GM23338 (cell line): ENCODE results near the gene ANKRD44. TPM values are rescaled to one million over a fixed set of nuclear protein-coding genes. Genes with fewer than 3 reads are reported as not detected.

ENCODE experiments used
- ATAC-seq: fragments of 200-7000 bp; cut with Tn5 transposase; 3 replicates; pipeline ENCODE4 v1.9.1; 2020
- DNase-seq: peaks from one replicate; pipeline ENCODE4 v3.0.0-alpha.2; 2015; ENCODE audit warnings: low spot score
- H2AFZ ChIP-seq: fragments of 200-600 bp; sonication (generic); 2 replicates; pipeline ENCODE4 v1.8.0; 2016; ENCODE audit warnings: antibody characterized with exemption, mild to moderate bottlenecking, moderate library complexity
- H3F3A ChIP-seq: fragments of 200-600 bp; sonication (generic); replicated peaks from 2 replicates; pipeline ENCODE4 v1.8.0; 2017; ENCODE audit warnings: antibody characterized with exemption, mixed run types, low read depth
- H3K27ac ChIP-seq: fragments of 200-600 bp; sonication (generic); 2 replicates; pipeline ENCODE4 v1.6.1; 2016; ENCODE audit warnings: low read depth
- H3K27me3 ChIP-seq: fragments of 200-600 bp; sonication (generic); 2 replicates; pipeline ENCODE4 v1.8.0; 2016; ENCODE audit warnings: mild to moderate bottlenecking, mixed run types, moderate library complexity; ENCODE audit not compliant: insufficient read depth
- H3K36me3 ChIP-seq: fragments of 200-600 bp; sonication (generic); 2 replicates; pipeline ENCODE4 v1.8.0; 2016; ENCODE audit warnings: mild to moderate bottlenecking; ENCODE audit not compliant: insufficient read depth
- H3K4me1 ChIP-seq: fragments of 200-600 bp; sonication (generic); 2 replicates; pipeline ENCODE4 v1.8.0; 2016; ENCODE audit warnings: mild to moderate bottlenecking, moderate library complexity; ENCODE audit not compliant: insufficient read depth
- H3K4me2 ChIP-seq: fragments of 200-600 bp; sonication (generic); 2 replicates; pipeline ENCODE4 v1.7.1; 2017; ENCODE audit warnings: mixed run types
- H3K4me3 ChIP-seq: fragments of 200-600 bp; sonication (generic); 2 replicates; pipeline ENCODE4 v1.6.1; 2016; ENCODE audit warnings: mixed run types
- H3K79me2 ChIP-seq: fragments of 200-600 bp; sonication (generic); replicated peaks from 2 replicates; pipeline ENCODE4 v1.8.0; 2017; ENCODE audit warnings: mild to moderate bottlenecking; ENCODE audit not compliant: insufficient read depth
- H3K9me2 ChIP-seq: fragments of 200-600 bp; sonication (generic); 2 replicates; pipeline ENCODE4 v1.8.0; 2017; ENCODE audit not compliant: insufficient read depth
- H4K20me1 ChIP-seq: fragments of 200-600 bp; sonication (generic); replicated peaks from 2 replicates; pipeline ENCODE4 v1.8.0; 2017; ENCODE audit warnings: mild to moderate bottlenecking; ENCODE audit not compliant: insufficient read depth
- H3K27ac Mint-ChIP-seq: 2 replicates; pipeline ENCODE4 v1.8.0; 2020; ENCODE audit warnings: inconsistent platforms, mild to moderate bottlenecking, moderate library complexity, mixed read lengths
- H3K27me3 Mint-ChIP-seq: 3 replicates; pipeline ENCODE4 v1.8.0; 2022; ENCODE audit warnings: low read depth, mild to moderate bottlenecking, moderate library complexity, mixed read lengths, inconsistent platforms; ENCODE audit not compliant: insufficient read depth, poor library complexity
- H3K36me3 Mint-ChIP-seq: 3 replicates; pipeline ENCODE4 v1.8.0; 2021; ENCODE audit warnings: low read depth, mild to moderate bottlenecking, inconsistent platforms, moderate library complexity, mixed read lengths
- H3K4me1 Mint-ChIP-seq: 3 replicates; pipeline ENCODE4 v1.8.0; 2020; ENCODE audit warnings: mild to moderate bottlenecking, inconsistent platforms, mixed read lengths
- H3K4me3 Mint-ChIP-seq: 3 replicates; pipeline ENCODE4 v1.8.0; 2021; ENCODE audit warnings: moderate library complexity, mild to moderate bottlenecking, inconsistent platforms, mixed read lengths
- H3K9me3 Mint-ChIP-seq: 3 replicates; pipeline ENCODE4 v1.8.0; 2020; ENCODE audit warnings: moderate library complexity, mild to moderate bottlenecking, inconsistent platforms, mixed read lengths
- EZH2phosphoT487 ChIP-seq: fragments of 200-600 bp; sonication (generic); IDR thresholded peaks from one replicate; pipeline ENCODE4 v1.8.1; 2018; ENCODE audit warnings: antibody characterized with exemption; ENCODE audit not compliant: unreplicated experiment
- JUNB ChIP-seq: IDR thresholded peaks from one replicate; pipeline ENCODE4 v1.6.1; 2016; ENCODE audit warnings: antibody characterized with exemption; ENCODE audit not compliant: unreplicated experiment
- NANOG ChIP-seq: IDR thresholded peaks from 2 replicates; pipeline ENCODE4 v1.6.1; 2016; ENCODE audit warnings: antibody characterized with exemption, borderline replicate concordance
- ZNF114 ChIP-seq: fragments of 250-450 bp; sonication (Bioruptor Pico); IDR thresholded peaks from 2 replicates; pipeline ENCODE4 v1.5.0; 2020; ENCODE audit warnings: mild to moderate bottlenecking, moderate library complexity
- ZNF331 ChIP-seq: fragments of 250-450 bp; sonication (Bioruptor Pico); IDR thresholded peaks from 2 replicates; pipeline ENCODE4 v1.5.0; 2020; ENCODE audit warnings: low read depth, mild to moderate bottlenecking, moderate library complexity
- polyA plus RNA-seq: library from polyadenylated mRNA; unstranded; fragments of >200 nt; fragmentation: Nextera tagmentation; extraction: Ambion mirVana; gene quantifications from 2 replicates; pipeline ENCODE4 v1.2.1, GENCODE V29; 2016
- total RNA-seq: library from RNA; depleted of rRNA; stranded (reverse); fragments of >200 nt; shearing (Covaris generic); gene quantifications from 2 replicates; pipeline ENCODE4 v1.2.3, GENCODE V29; 2014
- TF ChIP-seq, protein P1 (sequence below): IDR thresholded peaks from one replicate; pipeline ENCODE4 v1.6.1; 2018; ENCODE audit warnings: antibody characterized with exemption; ENCODE audit not compliant: unreplicated experiment
- TF ChIP-seq, protein P2 (sequence below), 2 experiments: fragments of 200-600 bp in 1 of 2; sonication (generic) in 1 of 2; conservative IDR thresholded peaks; 2 replicates each; pipeline versions ENCODE4 v1.5.1 to v1.6.1; 2016 to 2017; ENCODE audit warnings: antibody characterized with exemption in 2 of 2, low read depth in 2 of 2, mild to moderate bottlenecking in 2 of 2, moderate library complexity in 1 of 2
- TF ChIP-seq, protein P3 (sequence below): IDR thresholded peaks from 2 replicates; pipeline ENCODE4 v1.6.1; 2016; ENCODE audit warnings: antibody characterized with exemption

ANKRD44 gene
- total and polyA plus RNA-seq, 2 experiments from 2014 or later: 0.44 to 0.56 TPM

DNA sequence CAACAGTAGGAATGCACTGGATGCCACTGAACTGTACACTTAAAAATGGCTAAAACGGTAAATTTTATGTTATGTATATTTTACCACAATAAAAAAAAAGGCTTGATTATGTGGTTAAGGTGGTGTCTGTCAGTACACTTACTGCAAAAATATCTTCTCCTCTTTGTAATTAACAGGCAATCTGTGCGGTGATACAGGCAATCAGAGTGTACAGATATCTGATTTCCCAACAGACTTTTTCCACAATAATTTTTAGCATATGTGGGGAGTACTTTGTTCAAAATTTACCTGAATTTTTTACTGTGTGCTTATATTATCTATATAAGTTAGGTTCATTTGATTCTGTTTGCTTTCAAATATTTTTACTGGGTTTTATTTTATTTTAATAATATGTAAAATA is 209.1 kb downstream of the ANKRD44 start:
- no peak overlapping the region for H3K4me2 ChIP-seq
- ATAC-seq (no peak), DNase-seq (no peak)
- Mint-ChIP-seq H3K4me3 (no peak overlapping the region), H3K27ac (no peak overlapping the region), H3K27me3 (peaks cover 7% of the 10 kb centered on the region), H3K4me1 (peaks cover 2% of the 10 kb centered on the region; the same call in 1 of the 3 replicates), H3K36me3 (no peaks in the 10 kb centered on the region), H3K9me3 (no peaks in the 10 kb centered on the region)
- no peaks in the 10 kb centered on the region for H4K20me1 ChIP-seq
- no peak overlapping the region for H2AFZ ChIP-seq
- no peak for TF ChIP-seq NANOG
- TF ChIP-seq, protein P1, sequence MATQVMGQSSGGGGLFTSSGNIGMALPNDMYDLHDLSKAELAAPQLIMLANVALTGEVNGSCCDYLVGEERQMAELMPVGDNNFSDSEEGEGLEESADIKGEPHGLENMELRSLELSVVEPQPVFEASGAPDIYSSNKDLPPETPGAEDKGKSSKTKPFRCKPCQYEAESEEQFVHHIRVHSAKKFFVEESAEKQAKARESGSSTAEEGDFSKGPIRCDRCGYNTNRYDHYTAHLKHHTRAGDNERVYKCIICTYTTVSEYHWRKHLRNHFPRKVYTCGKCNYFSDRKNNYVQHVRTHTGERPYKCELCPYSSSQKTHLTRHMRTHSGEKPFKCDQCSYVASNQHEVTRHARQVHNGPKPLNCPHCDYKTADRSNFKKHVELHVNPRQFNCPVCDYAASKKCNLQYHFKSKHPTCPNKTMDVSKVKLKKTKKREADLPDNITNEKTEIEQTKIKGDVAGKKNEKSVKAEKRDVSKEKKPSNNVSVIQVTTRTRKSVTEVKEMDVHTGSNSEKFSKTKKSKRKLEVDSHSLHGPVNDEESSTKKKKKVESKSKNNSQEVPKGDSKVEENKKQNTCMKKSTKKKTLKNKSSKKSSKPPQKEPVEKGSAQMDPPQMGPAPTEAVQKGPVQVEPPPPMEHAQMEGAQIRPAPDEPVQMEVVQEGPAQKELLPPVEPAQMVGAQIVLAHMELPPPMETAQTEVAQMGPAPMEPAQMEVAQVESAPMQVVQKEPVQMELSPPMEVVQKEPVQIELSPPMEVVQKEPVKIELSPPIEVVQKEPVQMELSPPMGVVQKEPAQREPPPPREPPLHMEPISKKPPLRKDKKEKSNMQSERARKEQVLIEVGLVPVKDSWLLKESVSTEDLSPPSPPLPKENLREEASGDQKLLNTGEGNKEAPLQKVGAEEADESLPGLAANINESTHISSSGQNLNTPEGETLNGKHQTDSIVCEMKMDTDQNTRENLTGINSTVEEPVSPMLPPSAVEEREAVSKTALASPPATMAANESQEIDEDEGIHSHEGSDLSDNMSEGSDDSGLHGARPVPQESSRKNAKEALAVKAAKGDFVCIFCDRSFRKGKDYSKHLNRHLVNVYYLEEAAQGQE: no peak
- no peak for TF ChIP-seq ZNF114 (CRISPR knock-in tag)
- TF ChIP-seq, protein P2, sequence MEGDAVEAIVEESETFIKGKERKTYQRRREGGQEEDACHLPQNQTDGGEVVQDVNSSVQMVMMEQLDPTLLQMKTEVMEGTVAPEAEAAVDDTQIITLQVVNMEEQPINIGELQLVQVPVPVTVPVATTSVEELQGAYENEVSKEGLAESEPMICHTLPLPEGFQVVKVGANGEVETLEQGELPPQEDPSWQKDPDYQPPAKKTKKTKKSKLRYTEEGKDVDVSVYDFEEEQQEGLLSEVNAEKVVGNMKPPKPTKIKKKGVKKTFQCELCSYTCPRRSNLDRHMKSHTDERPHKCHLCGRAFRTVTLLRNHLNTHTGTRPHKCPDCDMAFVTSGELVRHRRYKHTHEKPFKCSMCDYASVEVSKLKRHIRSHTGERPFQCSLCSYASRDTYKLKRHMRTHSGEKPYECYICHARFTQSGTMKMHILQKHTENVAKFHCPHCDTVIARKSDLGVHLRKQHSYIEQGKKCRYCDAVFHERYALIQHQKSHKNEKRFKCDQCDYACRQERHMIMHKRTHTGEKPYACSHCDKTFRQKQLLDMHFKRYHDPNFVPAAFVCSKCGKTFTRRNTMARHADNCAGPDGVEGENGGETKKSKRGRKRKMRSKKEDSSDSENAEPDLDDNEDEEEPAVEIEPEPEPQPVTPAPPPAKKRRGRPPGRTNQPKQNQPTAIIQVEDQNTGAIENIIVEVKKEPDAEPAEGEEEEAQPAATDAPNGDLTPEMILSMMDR (conservative IDR thresholded peaks at IDR 0.05; ENCODE audit: low read depth in 2 of 2): no peak
- no peak for TF ChIP-seq ZNF331 (CRISPR knock-in tag)
- TF ChIP-seq JUNB: no peak
- no peak for TF ChIP-seq EZH2phosphoT487
- no peaks in the 10 kb centered on the region for H3K79me2 ChIP-seq
- H3K27ac ChIP-seq: no peak overlapping the region
- H3K36me3 ChIP-seq: no peaks in the 10 kb centered on the region
- H3F3A ChIP-seq: no peaks in the 10 kb centered on the region
- no peak overlapping the region for H3K4me3 ChIP-seq
- H3K27me3 ChIP-seq: no peaks in the 10 kb centered on the region
- H3K4me1 ChIP-seq: no peaks in the 10 kb centered on the region
- H3K9me2 ChIP-seq: no peaks in the 10 kb centered on the region

DNA sequence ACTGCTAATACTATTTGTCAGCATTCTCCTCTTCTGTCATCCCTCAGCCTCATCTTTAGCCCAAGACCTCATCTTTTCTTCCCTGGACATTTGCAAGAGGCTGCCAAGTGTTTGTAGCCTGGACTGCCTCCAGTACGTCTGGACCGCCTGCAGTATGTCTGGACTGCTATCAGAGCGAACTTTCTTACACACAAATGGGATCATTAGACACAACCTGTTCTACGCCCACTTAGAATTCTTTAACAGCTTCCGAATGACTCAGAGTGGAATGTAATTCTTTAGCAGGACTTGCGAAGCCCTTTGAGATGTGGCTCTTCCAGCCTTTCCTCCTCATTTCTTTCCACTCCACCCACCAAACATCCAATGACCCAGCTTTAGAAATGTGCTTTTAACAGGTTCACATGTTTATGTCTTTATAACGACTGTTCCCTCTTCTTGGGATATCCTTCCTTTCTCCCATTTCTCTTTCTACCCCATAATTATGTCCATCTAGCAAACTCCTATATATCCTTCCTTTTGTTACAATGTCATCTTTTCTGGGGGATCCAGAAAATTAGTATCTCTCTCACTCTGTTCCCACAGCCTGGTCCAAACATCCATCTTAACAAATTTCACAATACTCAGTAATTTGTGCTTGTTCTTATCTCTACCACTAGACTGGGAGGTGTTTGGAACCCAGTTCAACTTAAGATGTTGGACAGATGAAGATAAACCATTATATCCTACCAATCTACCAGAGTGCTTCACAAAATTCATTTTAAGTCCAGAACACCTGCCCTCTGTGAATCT is 212.8 kb downstream of the ANKRD44 start:
- Mint-ChIP-seq H3K27ac (no peak overlapping the region), H3K4me1 (peaks cover 2% of the 10 kb centered on the region; the same call in 1 of the 3 replicates), H3K9me3 (no peaks in the 10 kb centered on the region), H3K4me3 (no peak overlapping the region), H3K36me3 (no peaks in the 10 kb centered on the region), H3K27me3 (no peaks in the 10 kb centered on the region)
- H2AFZ ChIP-seq: no peak overlapping the region
- H3K4me2 ChIP-seq: no peak overlapping the region
- no peak overlapping the region for H3K4me3 ChIP-seq
- H3K36me3 ChIP-seq: no peaks in the 10 kb centered on the region
- H3K4me1 ChIP-seq: no peaks in the 10 kb centered on the region
- DNase-seq: no peak
- H3F3A ChIP-seq: no peaks in the 10 kb centered on the region
- H3K27me3 ChIP-seq: no peaks in the 10 kb centered on the region
- no peak overlapping the region for H3K27ac ChIP-seq
- no peak for ATAC-seq
- no peaks in the 10 kb centered on the region for H4K20me1 ChIP-seq
- H3K79me2 ChIP-seq: no peaks in the 10 kb centered on the region
- no peaks in the 10 kb centered on the region for H3K9me2 ChIP-seq
- TF ChIP-seq, protein P2 (conservative IDR thresholded peaks at IDR 0.05; ENCODE audit: low read depth in 2 of 2): no peak
- TF ChIP-seq, protein P3, sequence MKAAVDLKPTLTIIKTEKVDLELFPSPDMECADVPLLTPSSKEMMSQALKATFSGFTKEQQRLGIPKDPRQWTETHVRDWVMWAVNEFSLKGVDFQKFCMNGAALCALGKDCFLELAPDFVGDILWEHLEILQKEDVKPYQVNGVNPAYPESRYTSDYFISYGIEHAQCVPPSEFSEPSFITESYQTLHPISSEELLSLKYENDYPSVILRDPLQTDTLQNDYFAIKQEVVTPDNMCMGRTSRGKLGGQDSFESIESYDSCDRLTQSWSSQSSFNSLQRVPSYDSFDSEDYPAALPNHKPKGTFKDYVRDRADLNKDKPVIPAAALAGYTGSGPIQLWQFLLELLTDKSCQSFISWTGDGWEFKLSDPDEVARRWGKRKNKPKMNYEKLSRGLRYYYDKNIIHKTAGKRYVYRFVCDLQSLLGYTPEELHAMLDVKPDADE: no peak
